Measurements from ENCODE around the gene MGAT5.
"Not testable (repeated sequence)": the region's sequence is repeated elsewhere in the genome, so short reads cannot be mapped to it uniquely, and the experiment has no call there.

MGAT5 gene

DNA sequence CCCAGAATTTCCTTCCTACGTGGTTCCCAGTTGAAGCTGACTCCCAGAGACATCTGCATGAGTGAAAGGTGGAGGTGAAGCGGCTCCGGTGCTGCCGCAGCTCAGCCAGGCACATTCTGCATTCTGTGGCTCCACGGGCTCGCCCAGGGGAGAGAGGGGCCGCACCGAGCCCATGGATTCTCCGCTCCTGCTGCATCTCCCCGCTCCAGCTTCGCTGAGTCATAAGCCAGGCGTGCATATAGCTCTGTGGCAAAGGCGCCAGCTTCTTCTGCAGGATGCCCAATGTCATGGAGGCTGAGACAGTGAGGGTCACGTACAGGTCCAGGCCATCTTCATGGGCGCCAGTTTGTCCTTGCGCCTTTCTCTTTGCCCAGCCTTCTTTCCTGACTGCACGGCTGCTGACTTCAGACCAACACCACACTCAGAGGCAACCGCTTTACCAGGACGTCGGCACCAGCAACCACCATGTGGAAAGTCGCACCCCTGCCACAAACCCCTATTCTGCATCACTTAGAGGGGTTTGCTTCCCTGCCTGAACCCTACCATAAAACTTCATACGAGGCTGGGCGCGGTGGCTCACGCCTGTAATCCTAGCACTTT, 215.7 kb downstream of the MGAT5 start:
- H3K36me3 ChIP-seq: no peaks in the 10 kb centered on the region

DNA sequence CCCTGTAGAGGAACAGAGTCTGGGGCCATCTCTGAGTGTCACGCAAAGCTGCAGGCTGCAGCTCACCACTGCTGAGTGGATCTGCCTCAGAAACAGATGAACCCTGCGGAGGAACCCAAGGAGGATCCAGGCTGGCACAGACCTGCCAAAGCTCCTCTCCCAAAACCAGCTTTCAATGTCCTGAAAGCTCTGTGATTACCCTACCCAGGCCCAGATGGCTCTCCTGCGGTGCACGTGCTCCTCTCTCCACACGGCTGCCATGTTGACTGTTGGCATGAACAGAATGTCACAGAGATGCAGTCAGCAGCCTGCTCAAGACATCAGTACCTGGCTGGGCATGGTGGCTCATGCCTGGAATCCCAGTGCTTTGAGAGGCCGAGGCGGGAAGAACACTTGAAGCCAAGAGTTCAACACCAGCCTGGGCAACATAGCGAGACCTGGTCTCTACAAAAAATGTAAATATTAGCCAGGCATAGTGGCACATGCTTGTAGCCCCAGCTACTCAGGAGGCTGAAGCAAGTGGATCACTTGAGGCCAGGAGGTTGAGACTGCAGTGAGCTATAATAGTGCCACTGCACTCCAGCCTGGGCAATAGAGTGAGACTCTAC, 216.8 kb downstream of the MGAT5 start:
- Histone ChIP-seq H3K27ac (no peak overlapping the region), H3K4me1 (ENCODE audit: control insufficient read depth in 1 of 2, insufficient read depth in 1 of 2, low read depth in 1 of 2, low read length in 1 of 2) (no peaks in the 10 kb centered on the region), H3K4me3 (ENCODE audit: low read depth in 1 of 2, low read length in 1 of 2) (no peak overlapping the region), H3K27me3 (no peaks in the 10 kb centered on the region), H3K9me3 (no peaks in the 10 kb centered on the region), H3K36me3 (no peaks in the 10 kb centered on the region)
- TF ChIP-seq, protein P1, sequence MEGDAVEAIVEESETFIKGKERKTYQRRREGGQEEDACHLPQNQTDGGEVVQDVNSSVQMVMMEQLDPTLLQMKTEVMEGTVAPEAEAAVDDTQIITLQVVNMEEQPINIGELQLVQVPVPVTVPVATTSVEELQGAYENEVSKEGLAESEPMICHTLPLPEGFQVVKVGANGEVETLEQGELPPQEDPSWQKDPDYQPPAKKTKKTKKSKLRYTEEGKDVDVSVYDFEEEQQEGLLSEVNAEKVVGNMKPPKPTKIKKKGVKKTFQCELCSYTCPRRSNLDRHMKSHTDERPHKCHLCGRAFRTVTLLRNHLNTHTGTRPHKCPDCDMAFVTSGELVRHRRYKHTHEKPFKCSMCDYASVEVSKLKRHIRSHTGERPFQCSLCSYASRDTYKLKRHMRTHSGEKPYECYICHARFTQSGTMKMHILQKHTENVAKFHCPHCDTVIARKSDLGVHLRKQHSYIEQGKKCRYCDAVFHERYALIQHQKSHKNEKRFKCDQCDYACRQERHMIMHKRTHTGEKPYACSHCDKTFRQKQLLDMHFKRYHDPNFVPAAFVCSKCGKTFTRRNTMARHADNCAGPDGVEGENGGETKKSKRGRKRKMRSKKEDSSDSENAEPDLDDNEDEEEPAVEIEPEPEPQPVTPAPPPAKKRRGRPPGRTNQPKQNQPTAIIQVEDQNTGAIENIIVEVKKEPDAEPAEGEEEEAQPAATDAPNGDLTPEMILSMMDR (IDR thresholded peaks at IDR 0.05): no peak

More for the DNA sequence above, 215.7 kb downstream of the MGAT5 start:
- no peak overlapping the region for H3K27ac ChIP-seq
- H3K27me3 ChIP-seq: no peaks in the 10 kb centered on the region
- TF ChIP-seq, protein P1 (IDR thresholded peaks at IDR 0.05): no peak
- H3K4me1 ChIP-seq (ENCODE audit: control insufficient read depth in 1 of 2, insufficient read depth in 1 of 2, low read depth in 1 of 2, low read length in 1 of 2): no peaks in the 10 kb centered on the region
- no peak overlapping the region for H3K4me3 ChIP-seq (ENCODE audit: low read depth in 1 of 2, low read length in 1 of 2)
- no peaks in the 10 kb centered on the region for H3K9me3 ChIP-seq

DNA sequence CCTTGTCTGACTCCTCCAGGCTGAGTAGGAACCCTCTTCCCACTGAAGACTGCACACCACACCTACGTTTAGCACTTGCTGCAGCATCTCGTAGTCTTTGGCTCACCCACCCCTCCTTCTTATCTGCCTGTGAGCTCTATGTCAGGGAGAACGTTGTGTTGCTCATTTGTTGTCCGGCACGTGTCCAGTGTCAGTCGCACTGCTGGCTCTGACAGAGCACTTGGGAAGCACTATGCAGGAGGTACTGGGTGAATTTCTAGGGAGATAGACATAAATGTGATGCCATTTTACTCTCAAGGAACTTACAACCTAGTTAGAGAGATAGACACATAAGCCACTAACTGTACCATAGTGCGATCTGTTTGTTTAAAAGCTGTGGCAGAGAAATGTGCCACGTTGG, 223.1 kb downstream of the MGAT5 start:
- not testable (repeated sequence) for H3K4me1 ChIP-seq (ENCODE audit: control insufficient read depth in 1 of 2, insufficient read depth in 1 of 2, low read depth in 1 of 2, low read length in 1 of 2); H3K27me3 ChIP-seq; H3K9me3 ChIP-seq; H3K36me3 ChIP-seq; H3K27ac ChIP-seq; H3K4me3 ChIP-seq (ENCODE audit: low read depth in 1 of 2, low read length in 1 of 2)

DNA sequence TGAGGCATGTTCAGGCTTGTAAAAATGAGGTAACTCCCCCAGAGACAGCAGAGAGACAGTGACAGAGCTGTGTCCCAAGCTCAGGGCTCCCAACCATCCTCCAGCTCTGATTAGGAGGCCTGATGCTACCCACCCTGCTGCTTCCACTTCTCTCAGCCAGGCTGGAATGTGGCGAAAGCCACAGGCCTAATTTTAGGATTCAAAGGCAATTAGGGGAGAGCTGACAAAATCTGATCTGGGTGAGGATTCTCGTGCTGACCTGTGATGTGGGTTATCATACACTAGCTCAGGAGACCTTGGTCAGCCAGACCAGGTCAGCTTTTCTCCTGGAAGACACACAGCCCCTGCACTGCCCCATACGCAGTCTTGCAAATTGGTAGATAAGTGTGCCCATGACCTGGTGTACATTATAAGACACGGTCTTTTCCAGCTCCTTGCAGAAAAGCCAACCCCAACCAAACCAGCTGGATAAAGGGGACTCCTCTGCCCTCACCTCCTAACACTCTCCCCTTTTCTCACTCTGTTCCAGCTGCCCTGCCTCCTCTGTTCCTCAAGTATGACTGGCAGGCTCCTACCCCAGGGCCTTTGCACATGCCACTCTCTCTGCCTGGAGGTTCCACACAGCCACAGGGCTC, 225.9 kb downstream of the MGAT5 start:
- Histone ChIP-seq H3K36me3 (no peaks in the 10 kb centered on the region), H3K9me3 (no peaks in the 10 kb centered on the region), H3K4me1 (ENCODE audit: control insufficient read depth in 1 of 2, insufficient read depth in 1 of 2, low read depth in 1 of 2, low read length in 1 of 2) (no peaks in the 10 kb centered on the region), H3K4me3 (ENCODE audit: low read depth in 1 of 2, low read length in 1 of 2) (no peak overlapping the region), H3K27ac (no peak overlapping the region), H3K27me3 (no peaks in the 10 kb centered on the region)
- TF ChIP-seq, protein P1 (IDR thresholded peaks at IDR 0.05): no peak

DNA sequence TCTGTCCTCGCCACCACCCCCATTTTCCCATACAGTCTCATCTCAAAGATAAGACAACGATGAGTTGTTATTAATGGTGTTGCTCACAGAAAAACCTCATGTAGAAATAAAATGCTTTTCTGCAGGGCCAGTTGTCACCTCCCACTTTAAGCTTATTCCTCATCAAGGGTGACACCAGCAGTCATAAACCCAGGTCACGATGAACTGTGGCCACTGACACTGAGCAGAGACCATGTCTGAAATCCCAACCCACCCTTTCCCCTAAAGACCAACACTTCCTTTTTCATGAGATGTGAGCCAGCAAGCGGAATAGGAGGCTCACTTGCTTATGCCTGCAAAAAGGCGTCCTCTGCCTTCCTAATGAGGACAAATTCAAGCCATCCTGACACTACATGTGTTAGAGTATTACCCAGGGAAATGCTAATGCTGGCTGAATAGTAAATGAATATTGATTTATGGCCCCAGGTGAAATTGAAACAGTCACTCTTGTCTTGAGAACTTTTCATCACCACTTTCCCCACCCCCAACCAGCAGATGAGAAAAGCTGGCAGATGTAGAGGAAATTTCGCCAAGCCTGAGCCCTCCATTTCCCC, 228.4 kb downstream of the MGAT5 start:
- Histone ChIP-seq H3K4me1 (ENCODE audit: control insufficient read depth in 1 of 2, insufficient read depth in 1 of 2, low read depth in 1 of 2, low read length in 1 of 2) (no peaks in the 10 kb centered on the region), H3K9me3 (no peaks in the 10 kb centered on the region), H3K36me3 (no peaks in the 10 kb centered on the region), H3K4me3 (ENCODE audit: low read depth in 1 of 2, low read length in 1 of 2) (no peak overlapping the region), H3K27ac (no peak overlapping the region), H3K27me3 (no peaks in the 10 kb centered on the region)
- TF ChIP-seq, protein P1 (IDR thresholded peaks at IDR 0.05): no peak
